B cell (primary cell): Measurements from ENCODE around the gene C1orf35. TPM values are rescaled to one million over a fixed set of nuclear protein-coding genes. Genes with fewer than 3 reads are reported as not detected.
A peak's percentile ranks its signal among the peaks of the same experiment; 100 is the strongest.

Source experiments
- ATAC-seq: fragments of 200-7000 bp; cut with Tn5 transposase; one replicate; pipeline ENCODE4 v1.10.0; 2021; ENCODE audit warnings: low read depth, mild to moderate bottlenecking, moderate number of reproducible peaks, moderate library complexity
- CTCF ChIA-PET: fragments of 350-600 bp; sonication (Branson Sonifier 250); formaldehyde crosslinking; loops from one replicate; lab custom pipeline; 2021; ENCODE audit warnings: antibody characterized with exemption, inconsistent platforms; lab: Charles Lee
- POLR2A ChIA-PET: fragments of 350-600 bp; sonication (Branson Sonifier 250); formaldehyde crosslinking; loops from one replicate; lab custom pipeline; 2021; ENCODE audit warnings: antibody characterized with exemption; lab: Charles Lee
- DNase-seq: peaks from one replicate; pipeline ENCODE4 v3.0.0; 2013
- H2AFZ ChIP-seq: 2 replicates; pipeline ENCODE4 v1.6.1; 2012; ENCODE audit warnings: mild to moderate bottlenecking, low read depth, low read length; ENCODE audit not compliant: insufficient read depth, poor library complexity, severe bottlenecking
- H3K27ac ChIP-seq, 2 donors: 1 replicate in 1 of 2; 2 replicates in 1 of 2; pipeline ENCODE4 v1.5.1; 2012 to 2013; ENCODE audit warnings: low read length in 2 of 2, mild to moderate bottlenecking in 2 of 2, moderate library complexity in 1 of 2
- H3K27me3 ChIP-seq, 4 experiments: fragments of 200-600 bp in 1 of 4; sonication (generic) in 1 of 4; replicated peaks in 1 of 4; 1 replicate in 2 of 4; 2 replicates in 2 of 4; pipeline versions ENCODE4 v1.6.1 to v1.7.0; 2013 to 2016; ENCODE audit warnings: low read length in 3 of 4, mild to moderate bottlenecking in 2 of 4, mixed read lengths in 1 of 4, moderate library complexity in 1 of 4; ENCODE audit not compliant: insufficient read depth in 4 of 4, control insufficient read depth in 3 of 4; ENCODE audit errors: control extremely low read depth in 1 of 4
- H3K36me3 ChIP-seq, 2 experiments: replicated peaks in 1 of 2; 1 replicate in 1 of 2; 2 replicates in 1 of 2; pipeline versions ENCODE4 v1.6.1 to v1.7.1; 2013; ENCODE audit warnings: low read length in 1 of 2; ENCODE audit not compliant: insufficient read depth in 2 of 2, control insufficient read depth in 1 of 2; ENCODE audit errors: control extremely low read depth in 1 of 2, extremely low read depth in 1 of 2
- H3K4me1 ChIP-seq, 2 donors: fragments of 200-600 bp in 1 of 2; sonication (generic) in 1 of 2; 1 replicate in 1 of 2; 2 replicates in 1 of 2; pipeline versions ENCODE4 v1.5.1 to v1.6.1; 2013 to 2017; ENCODE audit warnings: low read length in 2 of 2; ENCODE audit not compliant: control insufficient read depth in 2 of 2, insufficient read depth in 2 of 2
- H3K4me2 ChIP-seq: replicated peaks from 2 replicates; pipeline ENCODE3; 2012; ENCODE audit warnings: mild to moderate bottlenecking, low read depth, low read length; ENCODE audit not compliant: poor library complexity, severe bottlenecking
- H3K4me3 ChIP-seq, 5 experiments: fragments of 200-600 bp in 1 of 5; sonication (generic) in 1 of 5; 1 replicate in 3 of 5; 2 replicates in 2 of 5; pipeline versions ENCODE4 v1.5.1 to v1.7.0; 2011 to 2016; ENCODE audit warnings: low read length in 4 of 5, mild to moderate bottlenecking in 4 of 5, low read depth in 2 of 5, control low read depth in 1 of 5, moderate library complexity in 1 of 5; ENCODE audit not compliant: insufficient read depth in 1 of 5; ENCODE audit errors: control extremely low read depth in 1 of 5, extremely low read depth in 1 of 5
- H3K79me2 ChIP-seq: fragments of 200-600 bp; sonication (generic); one replicate; pipeline ENCODE4 v1.6.0; 2016; ENCODE audit warnings: low read length; ENCODE audit not compliant: control insufficient read depth, insufficient read depth
- H3K9ac ChIP-seq: fragments of 200-600 bp; sonication (generic); 2 replicates; pipeline ENCODE4 v1.6.1; 2017; ENCODE audit warnings: mild to moderate bottlenecking, low read length, moderate library complexity
- H3K9me3 ChIP-seq, 3 donors: one replicate each; pipeline versions ENCODE4 v1.6.1 to v1.7.1; 2013; ENCODE audit warnings: low read length in 2 of 3; ENCODE audit not compliant: control insufficient read depth in 2 of 3, insufficient read depth in 1 of 3; ENCODE audit errors: control extremely low read depth in 1 of 3
- H4K20me1 ChIP-seq: 2 replicates; pipeline ENCODE4 v1.6.0; 2012; ENCODE audit warnings: mild to moderate bottlenecking, low read length; ENCODE audit not compliant: insufficient read depth, control insufficient read depth, poor library complexity, severe bottlenecking
- H3K27ac Mint-ChIP-seq: one replicate; pipeline ENCODE4 v1.8.0; 2021; ENCODE audit warnings: mixed read lengths
- H3K27me3 Mint-ChIP-seq: one replicate; pipeline ENCODE4 v1.8.0; 2021; ENCODE audit warnings: mixed read lengths
- H3K4me1 Mint-ChIP-seq: one replicate; pipeline ENCODE4 v1.8.0; 2021; ENCODE audit warnings: mixed read lengths
- H3K4me3 Mint-ChIP-seq: one replicate; pipeline ENCODE4 v1.8.0; 2021; ENCODE audit warnings: mixed read lengths
- H3K9me3 Mint-ChIP-seq: one replicate; pipeline ENCODE4 v1.8.0; 2022; ENCODE audit warnings: mixed read lengths; ENCODE audit not compliant: insufficient read depth
- EZH2 ChIP-seq: IDR thresholded peaks from 2 replicates; pipeline ENCODE4 v1.6.1; 2012; ENCODE audit warnings: borderline replicate concordance, low read depth, mild to moderate bottlenecking, moderate library complexity, low read length; ENCODE audit not compliant: insufficient read depth, poor library complexity, severe bottlenecking
- WGBS: methylation state at CpG from one replicate; pipeline ENCODE4 v1.1.5; 2013; ENCODE audit warnings: missing lambda C conversion rate; ENCODE audit not compliant: insufficient coverage; 5-methylcytosine and 5-hydroxymethylcytosine counted together
- intact Hi-C: fragments of 100-400 bp; cut with micrococcal nuclease; formaldehyde crosslinking; loops from one replicate; pipeline ENCODE4 v1.10.0; 2022
- polyA plus RNA-seq: library from polyadenylated mRNA; depleted of rRNA; stranded (reverse); fragments of >200 nt; gene quantifications from 2 replicates; pipeline ENCODE4 v1.2.3, GENCODE V29; 2012
- total RNA-seq, 2 donors: library from RNA; stranded (reverse); fragments of 120-200 nt in 1 of 2; gene quantifications; 1 replicate in 1 of 2; 2 replicates in 1 of 2; pipeline versions ENCODE4 v1.2.3 to v1.2.4, GENCODE V29; 2013 to 2022
- TF ChIP-seq, protein P1 (sequence below): fragments of 200-600 bp; IDR thresholded peaks from one replicate; pipeline ENCODE4 v1.8.0; 2022; ENCODE audit warnings: antibody characterized with exemption, mild to moderate bottlenecking

C1orf35 gene
- total and polyA plus RNA-seq, 2 donors (not counting 1 experiment from before 2014, with no cell fraction given): 24.1 to 41.0 TPM

DNA sequence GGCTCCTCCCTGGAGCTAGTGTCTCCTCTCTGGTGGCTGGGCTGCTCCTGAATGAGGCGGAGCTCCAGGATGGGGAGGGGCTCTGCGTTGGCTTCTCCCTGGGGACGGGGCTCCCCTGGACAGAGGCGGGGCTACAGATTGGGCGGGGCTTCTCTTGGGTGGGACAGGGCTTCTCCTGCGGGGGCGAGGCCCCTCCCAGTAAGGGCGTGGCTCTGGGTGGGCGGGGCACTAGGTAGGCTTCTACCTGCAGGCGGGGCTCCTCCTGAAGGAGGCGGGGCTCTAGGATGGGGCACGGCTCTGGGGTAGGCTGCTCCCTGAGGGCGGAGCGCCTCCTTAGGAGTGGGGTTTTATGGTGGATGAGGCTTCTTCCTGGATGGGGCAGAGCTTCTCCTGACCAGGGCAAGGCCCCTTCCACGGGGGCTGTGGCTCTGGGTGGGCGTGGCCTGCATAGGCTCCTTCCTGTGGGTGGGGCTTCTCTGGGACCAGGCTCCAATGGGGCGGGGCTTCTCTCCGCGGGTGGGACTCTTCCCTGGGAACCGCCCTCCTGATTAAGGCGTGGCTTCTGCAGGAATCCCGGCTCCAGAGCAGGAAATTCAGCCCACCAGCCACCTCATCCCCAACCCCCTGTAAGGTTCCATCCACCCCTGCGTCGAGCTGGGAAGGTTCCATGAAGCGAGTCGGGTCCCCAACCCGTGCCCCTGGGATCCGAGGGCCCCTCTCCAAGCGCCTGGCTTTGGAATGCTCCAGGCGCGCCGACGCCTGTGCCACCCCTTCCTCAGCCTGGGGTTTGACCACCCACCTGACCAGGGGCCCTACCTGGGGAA lies 43.3 kb downstream of the C1orf35 start:
- WGBS: 11% methylated on average over 32 of the region's 33 CpGs
- CTCF ChIA-PET: no interaction called here
- H3K4me2 ChIP-seq: peak overlapping the region; percentile 77
- DNase-seq (peak; percentile 68), ATAC-seq (peak; percentile 68)
- peaks cover 0 to 71% (median 42%) of the 10 kb centered on the region in 4 experiments for H3K27me3 ChIP-seq
- peaks cover 0 to 49% (median 0%) of the 10 kb centered on the region in 3 donors for H3K9me3 ChIP-seq
- H3K4me1 ChIP-seq: peaks cover 23 to 35% of the 10 kb centered on the region in 2 donors
- H3K4me1 Mint-ChIP-seq: peaks cover 10% of the 10 kb centered on the region
- POLR2A ChIA-PET: interaction anchor here (0.7 kb wide), 1 partner anchor 55 kb away, joined by 6 read pairs; no protein-coding TSS in a partner anchor
- no peak for TF ChIP-seq EZH2
- TF ChIP-seq, protein P1, sequence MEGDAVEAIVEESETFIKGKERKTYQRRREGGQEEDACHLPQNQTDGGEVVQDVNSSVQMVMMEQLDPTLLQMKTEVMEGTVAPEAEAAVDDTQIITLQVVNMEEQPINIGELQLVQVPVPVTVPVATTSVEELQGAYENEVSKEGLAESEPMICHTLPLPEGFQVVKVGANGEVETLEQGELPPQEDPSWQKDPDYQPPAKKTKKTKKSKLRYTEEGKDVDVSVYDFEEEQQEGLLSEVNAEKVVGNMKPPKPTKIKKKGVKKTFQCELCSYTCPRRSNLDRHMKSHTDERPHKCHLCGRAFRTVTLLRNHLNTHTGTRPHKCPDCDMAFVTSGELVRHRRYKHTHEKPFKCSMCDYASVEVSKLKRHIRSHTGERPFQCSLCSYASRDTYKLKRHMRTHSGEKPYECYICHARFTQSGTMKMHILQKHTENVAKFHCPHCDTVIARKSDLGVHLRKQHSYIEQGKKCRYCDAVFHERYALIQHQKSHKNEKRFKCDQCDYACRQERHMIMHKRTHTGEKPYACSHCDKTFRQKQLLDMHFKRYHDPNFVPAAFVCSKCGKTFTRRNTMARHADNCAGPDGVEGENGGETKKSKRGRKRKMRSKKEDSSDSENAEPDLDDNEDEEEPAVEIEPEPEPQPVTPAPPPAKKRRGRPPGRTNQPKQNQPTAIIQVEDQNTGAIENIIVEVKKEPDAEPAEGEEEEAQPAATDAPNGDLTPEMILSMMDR: no peak
- intact Hi-C loops: no loop called here
- no peak overlapping the region for H3K27ac ChIP-seq
- no peak overlapping the region for H3K27ac Mint-ChIP-seq
- peak overlapping the region; percentile 61 for H3K4me3 Mint-ChIP-seq
- H3K9me3 Mint-ChIP-seq: no peaks in the 10 kb centered on the region
- H3K9ac ChIP-seq: peak overlapping the region; percentile 45
- peaks cover 21% of the 10 kb centered on the region for H3K27me3 Mint-ChIP-seq
- peak overlapping the region; percentile 50 for H2AFZ ChIP-seq
- peak overlapping the region in 4 of 5 experiments; percentile 15 to 51 (median 38) for H3K4me3 ChIP-seq
- H3K79me2 ChIP-seq: no peaks in the 10 kb centered on the region
- no peaks in the 10 kb centered on the region for H3K36me3 ChIP-seq
- H4K20me1 ChIP-seq: no peaks in the 10 kb centered on the region
